ENCODE data around the gene CCDC120.

Gene CCDC120

DNA sequence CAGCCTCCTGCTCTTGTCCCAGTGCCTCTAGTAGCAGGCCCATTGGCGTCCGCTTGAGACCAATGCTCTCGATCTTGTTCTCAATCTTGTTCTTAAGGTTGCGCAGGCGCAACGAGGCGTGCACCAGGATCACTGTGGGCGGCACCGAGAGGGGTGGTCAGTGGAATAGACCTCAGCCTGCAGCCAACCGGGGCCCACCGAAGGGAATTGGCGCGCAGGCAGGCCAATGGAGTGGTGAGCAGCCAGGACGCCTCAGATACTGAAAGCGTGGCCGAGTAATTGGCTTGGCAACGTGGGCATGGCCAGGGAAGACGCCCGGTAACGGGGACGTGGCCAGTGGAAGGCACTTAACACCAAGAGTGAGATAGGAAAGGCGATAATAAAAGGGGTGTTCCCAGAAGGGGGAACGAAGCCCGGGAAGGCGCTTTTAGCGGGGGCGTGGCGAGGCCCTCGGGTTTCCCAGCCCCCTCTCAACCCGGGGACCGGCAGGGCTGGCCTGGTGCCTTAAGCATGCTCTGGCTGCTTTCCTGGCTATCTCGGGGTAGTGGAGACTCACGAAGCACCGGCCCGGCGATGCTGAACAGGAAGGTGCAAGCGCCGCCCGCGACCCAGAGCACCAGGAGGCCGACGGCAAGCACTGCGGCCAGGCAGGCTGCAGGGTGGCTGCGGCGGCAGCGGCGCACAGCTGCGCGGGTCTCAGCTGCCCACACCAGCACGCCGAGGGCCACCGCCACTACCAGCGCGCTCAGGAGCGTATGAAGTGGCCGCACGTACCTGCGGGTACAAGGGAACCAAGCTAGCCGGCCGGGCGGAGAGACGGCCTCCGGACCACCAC lies 13.3 kb downstream of the CCDC120 start:
- Histone ChIP-seq H3K27ac (ENCODE audit: insufficient read depth, low read length, poor library complexity, severe bottlenecking) (no peak overlapping the region), H3K9me3 (ENCODE audit: control insufficient read depth, low read length) (no peaks in the 10 kb centered on the region), H3K27me3 (replicated peaks; ENCODE audit: control insufficient read depth, insufficient read depth, low read length, poor library complexity, severe bottlenecking) (no peaks in the 10 kb centered on the region), H3K36me3 (ENCODE audit: control insufficient read depth, insufficient read depth, low read length) (no peaks in the 10 kb centered on the region), H3K4me1 (ENCODE audit: control insufficient read depth, insufficient read depth, low read length, poor library complexity, severe bottlenecking) (peaks cover 9% of the 10 kb centered on the region), H3K4me3 (ENCODE audit: insufficient read depth, low read depth, low read length, poor library complexity, severe bottlenecking) (no peak overlapping the region)
- DNase-seq: no peak

DNA sequence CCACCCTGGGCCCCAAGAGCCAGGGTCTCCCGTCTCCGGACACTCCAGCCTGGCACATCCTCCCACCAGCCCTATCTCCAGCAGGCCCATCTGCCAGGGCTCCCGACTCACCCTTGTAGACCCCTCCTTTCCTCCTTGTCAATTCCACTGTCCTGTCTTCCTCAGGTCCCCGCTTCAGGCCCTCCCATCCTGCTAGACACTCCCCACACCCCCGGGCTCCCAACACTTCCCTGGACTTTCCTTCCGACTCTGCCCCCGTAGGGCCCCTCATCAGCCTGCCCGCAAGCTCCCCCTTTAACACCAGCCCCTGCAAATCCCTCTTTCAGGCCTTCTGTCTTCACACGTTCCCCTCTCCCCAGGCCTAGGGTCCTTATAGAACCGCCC lies 13.9 kb downstream of the CCDC120 start:
- no peak overlapping the region for H3K4me3 ChIP-seq (ENCODE audit: insufficient read depth, low read depth, low read length, poor library complexity, severe bottlenecking)
- no peaks in the 10 kb centered on the region for H3K27me3 ChIP-seq (replicated peaks; ENCODE audit: control insufficient read depth, insufficient read depth, low read length, poor library complexity, severe bottlenecking)
- H3K4me1 ChIP-seq (ENCODE audit: control insufficient read depth, insufficient read depth, low read length, poor library complexity, severe bottlenecking): peaks cover 9% of the 10 kb centered on the region
- no peaks in the 10 kb centered on the region for H3K9me3 ChIP-seq (ENCODE audit: control insufficient read depth, low read length)
- DNase-seq: no peak
- H3K27ac ChIP-seq (ENCODE audit: insufficient read depth, low read length, poor library complexity, severe bottlenecking): no peak overlapping the region
- no peaks in the 10 kb centered on the region for H3K36me3 ChIP-seq (ENCODE audit: control insufficient read depth, insufficient read depth, low read length)

DNA sequence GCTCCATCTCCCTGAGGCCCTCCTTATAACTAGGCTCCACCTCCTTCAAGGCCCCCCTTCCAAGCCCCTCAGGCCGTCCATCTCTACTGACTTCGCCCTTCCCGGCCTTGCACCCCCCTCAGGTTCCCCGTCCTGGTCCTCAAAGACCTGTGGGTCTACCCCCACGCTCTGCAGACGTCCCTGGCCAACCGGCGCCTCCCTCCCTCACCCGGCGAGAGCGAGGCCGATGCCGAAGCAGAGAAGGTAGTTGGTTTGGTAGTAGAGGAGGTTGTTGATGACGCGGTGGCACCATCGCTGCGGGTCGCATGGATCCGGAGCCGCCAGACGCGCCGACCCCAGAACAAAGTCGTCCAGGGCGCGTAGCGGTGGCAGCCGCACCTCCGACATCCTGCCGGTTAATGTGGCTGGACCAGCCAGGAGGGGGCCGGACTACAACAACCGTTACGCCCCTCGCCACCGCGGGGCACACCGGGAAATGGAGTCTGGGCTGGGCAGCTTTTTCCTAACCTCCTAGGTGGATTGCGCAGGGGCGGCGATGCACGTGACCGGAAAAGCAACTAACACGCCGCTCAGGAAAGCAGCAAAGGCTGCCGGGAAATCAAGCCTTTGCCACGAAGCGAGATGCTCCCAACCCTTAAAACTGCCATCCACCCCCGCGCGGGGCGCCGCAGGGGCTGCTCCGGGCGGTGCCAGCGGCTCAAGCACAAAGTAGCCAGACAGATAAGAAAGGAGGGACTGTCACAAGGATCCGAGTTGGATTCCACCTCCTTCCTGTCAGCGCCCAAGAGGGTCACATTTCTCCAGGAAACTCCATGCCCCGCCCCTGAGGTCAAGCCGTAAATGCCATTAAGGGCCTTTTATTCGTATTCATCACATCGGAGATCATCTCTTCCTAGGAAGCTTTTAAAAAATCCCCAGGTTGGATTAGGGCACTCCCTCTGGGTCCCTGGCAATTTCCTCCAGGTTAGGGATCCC lies 15.1 kb downstream of the CCDC120 start, which contains the start of gene PRAF2:
TSS of gene PRAF2 (minus strand) at position 402 of the 975 bp plus-strand sequence. CDS start at position 387, 15 bp downstream.
- no peaks in the 10 kb centered on the region for H3K9me3 ChIP-seq (ENCODE audit: control insufficient read depth, low read length)
- H3K4me1 ChIP-seq (ENCODE audit: control insufficient read depth, insufficient read depth, low read length, poor library complexity, severe bottlenecking): peaks cover 9% of the 10 kb centered on the region
- DNase-seq: peak; percentile 82 to 86 (median 85)
- H3K4me3 ChIP-seq (ENCODE audit: insufficient read depth, low read depth, low read length, poor library complexity, severe bottlenecking): peak within 1 kb of the TSS; percentile 38
- no peaks in the 10 kb centered on the region for H3K36me3 ChIP-seq (ENCODE audit: control insufficient read depth, insufficient read depth, low read length)
- no peaks in the 10 kb centered on the region for H3K27me3 ChIP-seq (replicated peaks; ENCODE audit: control insufficient read depth, insufficient read depth, low read length, poor library complexity, severe bottlenecking)
- H3K27ac ChIP-seq (ENCODE audit: insufficient read depth, low read length, poor library complexity, severe bottlenecking): peak within 1 kb of the TSS; percentile 70

DNA sequence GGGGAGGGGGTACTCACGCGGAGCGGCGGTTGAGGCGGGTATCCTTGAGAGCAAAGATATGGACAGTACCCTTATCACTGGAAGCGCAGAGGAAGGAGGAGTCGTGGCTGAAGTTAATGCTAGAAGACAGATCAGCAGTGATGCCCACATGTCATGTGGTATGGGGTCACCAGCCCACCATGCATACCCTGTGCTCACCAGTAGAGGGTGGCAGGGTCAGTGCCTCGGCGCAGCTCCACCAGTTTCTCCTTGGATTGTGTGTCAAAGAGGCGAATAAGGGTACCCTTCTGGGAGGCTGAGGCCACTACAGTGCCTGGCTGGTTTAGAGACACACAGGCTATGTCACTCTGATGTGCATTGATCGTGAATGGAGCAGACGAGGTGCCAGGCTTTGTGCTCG lies 16.5 kb downstream of the CCDC120 start:
- Histone ChIP-seq H3K4me3 (ENCODE audit: insufficient read depth, low read depth, low read length, poor library complexity, severe bottlenecking) (no peak overlapping the region), H3K9me3 (ENCODE audit: control insufficient read depth, low read length) (no peaks in the 10 kb centered on the region)

DNA sequence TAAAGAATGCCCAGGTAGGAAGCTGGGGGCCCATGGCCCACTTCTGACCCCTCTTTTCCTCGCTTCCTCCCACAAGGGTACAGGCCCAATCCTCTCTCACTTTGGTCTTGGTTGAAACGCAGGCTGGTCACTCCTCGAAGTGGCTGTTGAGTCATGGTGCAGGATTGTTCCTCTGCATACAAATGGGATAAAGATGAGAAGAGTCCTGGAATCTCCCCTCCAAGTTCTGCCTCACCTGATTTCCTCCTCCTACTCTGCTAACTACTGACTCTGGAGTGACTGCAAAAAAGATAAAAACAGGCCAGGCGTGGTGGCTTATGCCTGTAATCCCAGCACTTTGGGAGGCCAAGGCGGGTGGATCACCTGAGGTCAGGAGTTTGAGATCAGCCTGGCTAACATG lies 19.1 kb downstream of the CCDC120 start:
- no peak overlapping the region for H3K27ac ChIP-seq (ENCODE audit: insufficient read depth, low read length, poor library complexity, severe bottlenecking)
- no peaks in the 10 kb centered on the region for H3K27me3 ChIP-seq (replicated peaks; ENCODE audit: control insufficient read depth, insufficient read depth, low read length, poor library complexity, severe bottlenecking)
- no peaks in the 10 kb centered on the region for H3K36me3 ChIP-seq (ENCODE audit: control insufficient read depth, insufficient read depth, low read length)
- H3K9me3 ChIP-seq (ENCODE audit: control insufficient read depth, low read length): no peaks in the 10 kb centered on the region
- peaks cover 7% of the 10 kb centered on the region for H3K4me1 ChIP-seq (ENCODE audit: control insufficient read depth, insufficient read depth, low read length, poor library complexity, severe bottlenecking)
- H3K4me3 ChIP-seq (ENCODE audit: insufficient read depth, low read depth, low read length, poor library complexity, severe bottlenecking): no peak overlapping the region
- no peak for DNase-seq

More for the DNA sequence above, 16.5 kb downstream of the CCDC120 start:
- H3K36me3 ChIP-seq (ENCODE audit: control insufficient read depth, insufficient read depth, low read length): no peaks in the 10 kb centered on the region
- peaks cover 9% of the 10 kb centered on the region for H3K4me1 ChIP-seq (ENCODE audit: control insufficient read depth, insufficient read depth, low read length, poor library complexity, severe bottlenecking)
- H3K27ac ChIP-seq (ENCODE audit: insufficient read depth, low read length, poor library complexity, severe bottlenecking): no peak overlapping the region
- no peaks in the 10 kb centered on the region for H3K27me3 ChIP-seq (replicated peaks; ENCODE audit: control insufficient read depth, insufficient read depth, low read length, poor library complexity, severe bottlenecking)
- no peak for DNase-seq

DNA sequence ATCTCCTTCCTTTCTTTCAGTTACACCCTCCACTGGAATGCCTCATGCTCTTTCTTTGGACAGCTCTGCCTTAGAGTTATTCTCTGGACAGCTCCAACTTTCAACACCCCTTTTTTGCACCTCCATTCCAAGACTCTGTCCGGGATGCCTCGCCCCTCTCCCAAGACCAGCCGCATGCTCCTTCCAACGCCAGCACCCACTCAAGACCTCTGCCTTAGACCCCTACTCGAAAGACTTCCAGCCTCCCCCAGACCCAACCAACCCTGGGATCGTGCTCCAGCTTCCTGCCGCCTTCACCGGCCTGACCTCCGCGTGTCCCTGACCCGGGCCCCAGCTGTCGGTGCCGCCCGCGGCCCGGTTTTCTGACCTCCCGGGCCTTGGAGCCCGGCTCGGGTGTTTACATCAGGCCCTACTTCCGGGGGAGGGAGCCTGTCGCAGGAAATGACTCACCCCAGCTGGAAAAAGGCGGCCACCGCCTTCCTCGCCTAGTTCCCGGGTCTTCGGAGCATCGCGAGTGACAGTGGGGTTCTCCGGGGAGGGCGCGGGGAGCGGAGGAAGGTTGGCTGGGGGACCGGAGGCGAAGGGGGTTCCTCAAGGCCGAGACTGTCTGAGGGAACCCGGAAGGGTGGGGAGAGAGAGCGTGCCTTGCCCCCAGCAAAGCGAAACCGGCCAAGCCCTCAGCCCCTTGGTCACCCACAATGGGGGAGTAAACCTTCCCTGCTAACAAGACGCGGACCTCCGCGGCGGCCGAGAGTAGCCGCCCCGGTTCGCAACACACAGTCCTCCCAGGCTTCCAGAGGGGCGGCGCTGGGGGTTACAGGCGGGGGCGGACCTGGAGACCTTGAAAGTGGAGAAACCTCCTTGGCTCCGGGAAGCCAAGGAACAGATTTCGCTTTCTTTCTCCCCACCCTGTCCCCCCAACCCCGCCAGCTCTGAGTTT lies 21.0 kb downstream of the CCDC120 start, which contains the start of gene WDR45:
TSS of gene WDR45 (minus strand) at position 399 of the 940 bp plus-strand sequence. CDS start 1,792 bp downstream, outside the sequence.
- Histone ChIP-seq H3K27ac (ENCODE audit: insufficient read depth, low read length, poor library complexity, severe bottlenecking) (peak within 1 kb of the TSS; percentile 91), H3K4me1 (ENCODE audit: control insufficient read depth, insufficient read depth, low read length, poor library complexity, severe bottlenecking) (no peaks in the 10 kb centered on the region), H3K4me3 (ENCODE audit: insufficient read depth, low read depth, low read length, poor library complexity, severe bottlenecking) (peak within 1 kb of the TSS; percentile 78), H3K27me3 (replicated peaks; ENCODE audit: control insufficient read depth, insufficient read depth, low read length, poor library complexity, severe bottlenecking) (no peaks in the 10 kb centered on the region), H3K36me3 (ENCODE audit: control insufficient read depth, insufficient read depth, low read length) (no peaks in the 10 kb centered on the region), H3K9me3 (ENCODE audit: control insufficient read depth, low read length) (no peaks in the 10 kb centered on the region)
- DNase-seq: peak; percentile 61 to 65 (median 61)

DNA sequence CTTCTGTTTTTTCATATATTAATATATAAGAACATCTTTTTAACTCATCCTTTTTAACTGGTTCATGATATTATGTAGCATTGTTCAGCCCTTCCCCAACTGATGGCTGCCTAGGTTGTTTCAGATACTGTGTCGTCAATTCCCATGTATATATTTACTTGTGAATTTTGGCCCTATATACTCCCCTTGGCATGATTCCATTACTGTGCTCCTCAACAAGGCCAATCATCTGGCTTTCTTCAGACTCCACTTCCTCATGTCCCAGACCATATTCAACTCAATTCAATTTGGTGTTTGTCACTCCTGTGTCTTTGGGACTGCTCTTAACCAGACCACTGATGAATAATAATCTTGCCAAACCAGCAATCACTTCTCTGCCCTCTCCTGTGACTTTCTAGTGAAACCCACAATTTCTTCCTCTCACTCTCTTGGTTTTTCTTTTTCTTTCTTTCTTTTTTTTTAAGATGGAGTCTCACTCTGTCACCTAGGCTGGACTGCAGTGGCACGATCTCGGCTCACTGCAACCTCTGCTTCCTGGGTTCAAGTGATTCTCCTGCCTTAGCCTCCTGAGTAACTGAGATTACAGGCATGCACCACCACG lies 23.6 kb downstream of the CCDC120 start:
- Histone ChIP-seq H3K4me3 (ENCODE audit: insufficient read depth, low read depth, low read length, poor library complexity, severe bottlenecking) (no peak overlapping the region), H3K4me1 (ENCODE audit: control insufficient read depth, insufficient read depth, low read length, poor library complexity, severe bottlenecking) (no peaks in the 10 kb centered on the region), H3K9me3 (ENCODE audit: control insufficient read depth, low read length) (no peaks in the 10 kb centered on the region), H3K27ac (ENCODE audit: insufficient read depth, low read length, poor library complexity, severe bottlenecking) (no peak overlapping the region), H3K36me3 (ENCODE audit: control insufficient read depth, insufficient read depth, low read length) (no peaks in the 10 kb centered on the region), H3K27me3 (replicated peaks; ENCODE audit: control insufficient read depth, insufficient read depth, low read length, poor library complexity, severe bottlenecking) (no peaks in the 10 kb centered on the region)
- DNase-seq: no peak

DNA sequence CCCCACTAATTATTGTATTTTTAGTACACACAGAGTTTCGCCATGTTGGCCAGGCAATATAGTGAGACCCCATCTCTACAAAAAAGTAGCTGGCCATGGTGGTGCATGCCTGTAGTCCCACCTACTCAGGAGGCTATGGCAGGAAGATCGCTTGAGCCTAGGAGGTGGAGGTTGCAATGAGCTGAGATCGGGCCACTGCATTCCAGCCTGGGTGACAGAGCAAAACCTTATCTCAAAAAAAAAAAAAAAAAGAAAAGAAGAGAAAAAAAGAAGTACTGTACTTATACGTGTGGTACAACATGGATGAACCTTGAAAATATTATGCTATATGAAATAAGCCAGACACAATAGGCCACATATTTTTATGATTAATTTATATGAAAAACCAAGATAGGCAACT lies 30.8 kb downstream of the CCDC120 start:
- H3K9me3 ChIP-seq (ENCODE audit: control insufficient read depth, low read length): no peaks in the 10 kb centered on the region
- H3K4me1 ChIP-seq (ENCODE audit: control insufficient read depth, insufficient read depth, low read length, poor library complexity, severe bottlenecking): no peaks in the 10 kb centered on the region
- no peak overlapping the region for H3K4me3 ChIP-seq (ENCODE audit: insufficient read depth, low read depth, low read length, poor library complexity, severe bottlenecking)
- no peaks in the 10 kb centered on the region for H3K27me3 ChIP-seq (replicated peaks; ENCODE audit: control insufficient read depth, insufficient read depth, low read length, poor library complexity, severe bottlenecking)
- no peaks in the 10 kb centered on the region for H3K36me3 ChIP-seq (ENCODE audit: control insufficient read depth, insufficient read depth, low read length)
- DNase-seq: no peak
- H3K27ac ChIP-seq (ENCODE audit: insufficient read depth, low read length, poor library complexity, severe bottlenecking): no peak overlapping the region

DNA sequence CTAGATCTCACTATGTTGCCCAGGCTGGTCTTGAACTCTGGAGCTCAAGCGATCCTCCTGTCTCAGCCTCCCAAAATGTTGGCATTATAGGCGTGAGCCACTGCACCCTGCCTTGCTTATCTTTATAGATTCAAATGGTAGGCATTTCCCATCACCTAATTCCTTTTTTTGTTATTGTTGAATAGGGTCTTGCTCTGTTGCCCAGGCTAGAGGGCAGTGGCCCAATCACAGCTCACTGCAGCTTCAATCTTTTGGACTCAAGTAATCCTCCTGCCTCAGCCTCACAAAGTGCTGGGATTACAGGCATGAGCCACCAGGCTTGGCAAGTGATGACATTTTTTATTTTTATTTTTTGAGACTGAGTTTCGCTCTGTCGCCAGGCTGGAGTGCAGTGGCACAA lies 37.6 kb downstream of the CCDC120 start:
- Histone ChIP-seq H3K9me3 (ENCODE audit: control insufficient read depth, low read length) (no peaks in the 10 kb centered on the region), H3K27me3 (replicated peaks; ENCODE audit: control insufficient read depth, insufficient read depth, low read length, poor library complexity, severe bottlenecking) (no peaks in the 10 kb centered on the region), H3K4me1 (ENCODE audit: control insufficient read depth, insufficient read depth, low read length, poor library complexity, severe bottlenecking) (no peaks in the 10 kb centered on the region), H3K4me3 (ENCODE audit: insufficient read depth, low read depth, low read length, poor library complexity, severe bottlenecking) (no peak overlapping the region), H3K36me3 (ENCODE audit: control insufficient read depth, insufficient read depth, low read length) (no peaks in the 10 kb centered on the region), H3K27ac (ENCODE audit: insufficient read depth, low read length, poor library complexity, severe bottlenecking) (no peak overlapping the region)
- DNase-seq: no peak
